Heart left ventricle (tissue), 16 donors: ENCODE data around the gene SSBP2. TPM values are rescaled to one million over a fixed set of nuclear protein-coding genes. Genes with fewer than 3 reads are reported as not detected.
"Not testable (repeated sequence)": the region's sequence is repeated elsewhere in the genome, so short reads cannot be mapped to it uniquely, and the experiment has no call there.

Experiments
- ATAC-seq, 4 donors: fragments of 200-7000 bp; cut with Tn5 transposase; one replicate each; pipeline ENCODE4 v1.9.1; 2020 to 2022; ENCODE audit warnings: moderate library complexity in 4 of 4, mild to moderate bottlenecking in 3 of 4, moderate number of reproducible peaks in 1 of 4
- DNase-seq, 5 donors: peaks; one replicate each; pipeline ENCODE4 v3.0.0-alpha.2; 2020
- H3K27ac ChIP-seq, 12 donors: fragments of 200-600 bp; sonication (generic) in 4 of 12; one replicate each; pipeline versions ENCODE4 v1.5.0 to v1.8.0; 2016 to 2022; ENCODE audit warnings: mild to moderate bottlenecking in 2 of 12
- H3K27me3 ChIP-seq, 9 donors: fragments of 200-600 bp; sonication (generic) in 2 of 9; one replicate each; pipeline versions ENCODE4 v1.5.1 to v1.8.0; 2016 to 2022; ENCODE audit warnings: mild to moderate bottlenecking in 3 of 9
- H3K36me3 ChIP-seq, 9 donors: fragments of 200-600 bp; sonication (generic) in 2 of 9; one replicate each; pipeline versions ENCODE4 v1.5.0 to v1.8.0; 2018 to 2022; ENCODE audit warnings: mild to moderate bottlenecking in 2 of 9
- H3K4me1 ChIP-seq, 12 donors: fragments of 200-600 bp; sonication (generic) in 4 of 12; one replicate each; pipeline versions ENCODE4 v1.5.0 to v1.8.0; 2016 to 2022; ENCODE audit warnings: mild to moderate bottlenecking in 3 of 12
- H3K4me3 ChIP-seq, 12 donors: fragments of 200-600 bp; sonication (generic) in 4 of 12; one replicate each; pipeline versions ENCODE4 v1.5.0 to v1.8.0; 2017 to 2022; ENCODE audit warnings: mild to moderate bottlenecking in 9 of 12, moderate library complexity in 4 of 12
- H3K9me3 ChIP-seq, 12 donors: fragments of 200-600 bp; sonication (generic) in 4 of 12; one replicate each; pipeline versions ENCODE4 v1.5.0 to v1.8.0; 2016 to 2022; ENCODE audit warnings: mild to moderate bottlenecking in 1 of 12
- CTCF ChIP-seq, 12 donors: fragments of 200-600 bp; sonication (generic) in 4 of 12; IDR thresholded peaks; one replicate each; pipeline versions ENCODE4 v1.5.0 to v1.8.0; 2018 to 2022; ENCODE audit warnings: antibody characterized with exemption in 12 of 12, mild to moderate bottlenecking in 5 of 12
- POLR2A ChIP-seq, 2 donors: fragments of 450-650 bp; IDR thresholded peaks; one replicate each; pipeline ENCODE4 v1.6.1; 2017; ENCODE audit warnings: antibody characterized with exemption in 2 of 2, mild to moderate bottlenecking in 2 of 2, moderate library complexity in 2 of 2
- WGBS, 4 donors: extraction: QIAGEN DNeasy Blood & Tissue Kit in 2 of 4; methylation state at CpG; one replicate each; pipeline versions ENCODE4 v1.1.5 to v1.1.7; 2013 to 2018; 5-methylcytosine and 5-hydroxymethylcytosine counted together
- intact Hi-C, 10 donors: fragments of 100-400 bp; cut with DNase I; formaldehyde crosslinking; loops; one replicate each; pipeline versions ENCODE4 v1.11.1 to v1.14.2; 2022
- polyA plus RNA-seq, 2 donors: library from polyadenylated mRNA; stranded (reverse); fragments of 200-250 nt; gene quantifications; one replicate each; pipeline ENCODE4 v1.2.3, GENCODE V29; 2013
- total RNA-seq, 9 donors: library from RNA; depleted of rRNA in 2 of 9; stranded (reverse); fragments of >200 nt in 2 of 9; fragmentation: NEBNext Ultra II Directional in 3 of 9; extraction: Animal tissue kit (Norgen Biotek cat#: 25700) in 3 of 9; gene quantifications; one replicate each; pipeline versions ENCODE4 v1.1.0 to v1.2.4, GENCODE V29; 2016 to 2023
- donor health status: ischemic (EF 13 %, LVEDD 7.1; RV severe dilation, severe dysfunction).
- donor health status: healthy with polysubstance abuse.
- donor health status: DM: no; HTN: yes; CAD: no.
- donor health status: DM: no; HTN: no; CAD: no.
- donor health status: ischemic (EF 25% LVEDD 6.9; RV normal size, moderate dysfunction).
- donor health status: ischemic (EF 25% LVEDD 5.7; RV mildly dilated, moderate dysfunction).
- donor health status: healthy.
- donor health status: DM: yes; HTN: yes; CAD: no.
- donor health status: ischemic (EF 35%, LVEDD 5.7; RV mildly dilated, moderate dysfunction).
- donor health status: nonischemic (EF 11% LVEDD 7.7; RV severe dilation, severe dysfunction).
- donor health status: DM: yes; HTN: yes; CAD: no.
- donor health status: PGD.
- donor health status: ischemic (EF 29% LVEDD 5.4; RV normal size, mild dysfunction).
- donor health status: nonischemic (EF 23%, LVEDD 6.1; RV moderate dilation, normal function).

SSBP2 gene
- total and polyA plus RNA-seq, 11 donors, result 25.6 to 98.1 (median 50.7) TPM

- intact Hi-C loops, result no loop called here
- no peaks in the 10 kb centered on the region for H3K36me3 ChIP-seq
- 41 to 61% (median 49%) methylated on average over 2 of the region's 2 CpGs for WGBS, 4 donors
- no peak overlapping the region for H3K27ac ChIP-seq
- ATAC-seq, result no peak
- H3K9me3 ChIP-seq, result no peaks in the 10 kb centered on the region
- H3K4me3 ChIP-seq, result no peak overlapping the region
- DNase-seq, result no peak
- H3K4me1 ChIP-seq, result peaks cover 0 to 9% (median 0%) of the 10 kb centered on the region in 12 donors
- TF ChIP-seq POLR2A (IDR thresholded peaks at IDR 0.05) (no peak), CTCF (IDR thresholded peaks at IDR 0.05) (no peak)
- H3K27me3 ChIP-seq, result no peaks in the 10 kb centered on the region
These were observed 268.3 kb downstream of the SSBP2 start for GRCh38 chr5:81482595-81482994.

DNA sequence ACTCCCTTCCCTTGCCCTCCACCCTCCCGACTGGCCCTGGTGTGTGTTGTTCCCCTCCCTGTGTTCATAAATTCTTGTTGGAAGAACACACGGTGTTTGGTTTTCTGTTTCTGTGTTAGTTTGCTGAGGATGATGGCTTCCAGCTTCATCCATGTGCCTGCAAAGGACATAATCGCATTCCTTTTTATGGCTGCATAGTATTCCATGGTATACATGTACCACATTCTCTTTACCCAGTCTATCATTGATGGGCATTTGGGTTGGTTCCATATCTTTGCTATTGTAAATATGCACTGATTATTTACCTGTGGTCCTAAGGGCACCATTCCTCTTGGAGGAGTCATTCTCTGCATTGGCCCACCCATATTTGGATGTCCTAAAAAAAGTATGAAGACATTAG is 277.5 kb downstream of the SSBP2 start:
- H3K4me3 ChIP-seq, H3K27me3 ChIP-seq, DNase-seq, ATAC-seq, H3K27ac ChIP-seq, H3K4me1 ChIP-seq, H3K9me3 ChIP-seq, intact Hi-C loops: not testable (repeated sequence)
- 96 to 99% (median 97%) methylated on average over 3 of the region's 3 CpGs for WGBS, 4 donors
- H3K36me3 ChIP-seq, result peaks cover 0 to 42% (median 23%) of the 10 kb centered on the region in 9 donors

DNA sequence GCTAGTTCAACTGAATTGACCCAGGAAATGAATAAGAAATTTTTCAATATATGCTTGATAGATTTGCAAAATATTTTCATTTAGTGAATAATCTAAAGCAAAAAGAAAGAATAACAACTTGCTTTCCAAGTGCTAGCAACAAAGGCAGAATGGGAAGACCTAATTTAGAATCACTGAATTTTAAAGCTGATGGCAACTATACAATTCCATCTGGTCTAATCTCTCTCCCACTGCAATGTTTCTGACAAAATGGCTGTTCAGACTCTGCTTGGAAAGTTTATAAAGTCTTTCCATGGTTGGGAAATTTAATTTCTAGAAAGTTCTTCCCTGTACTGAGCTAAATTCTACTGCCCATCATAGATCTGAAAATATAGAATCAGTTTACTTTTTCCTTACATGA is 281.2 kb downstream of the SSBP2 start:
- ATAC-seq, result no peak
- peaks cover 0 to 59% (median 23%) of the 10 kb centered on the region in 9 donors for H3K36me3 ChIP-seq

DNA sequence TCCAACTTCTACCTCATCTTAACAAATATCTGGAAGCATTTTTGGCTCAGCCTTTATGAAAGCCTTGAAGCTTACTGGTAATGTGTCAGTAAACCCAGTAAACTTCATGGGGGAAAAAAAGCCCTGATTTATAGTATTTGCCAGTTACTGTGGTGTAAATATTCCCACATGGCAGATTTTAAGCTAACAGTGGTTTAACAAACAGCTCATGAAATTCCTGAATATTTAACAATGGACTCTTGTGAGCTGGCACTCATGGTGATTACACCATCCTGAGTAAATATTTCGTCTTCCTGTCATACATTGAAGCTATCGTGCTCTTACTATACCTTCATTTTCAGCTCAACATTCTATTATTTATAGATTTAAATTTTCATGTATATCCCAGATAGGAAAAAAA is 300.0 kb downstream of the SSBP2 start:
- no peak for DNase-seq
- Histone ChIP-seq H3K36me3 (peaks cover 0 to 37% (median 10%) of the 10 kb centered on the region in 9 donors), H3K27ac (no peak overlapping the region), H3K4me1 (no peaks in the 10 kb centered on the region), H3K9me3 (no peaks in the 10 kb centered on the region), H3K4me3 (no peak overlapping the region), H3K27me3 (no peaks in the 10 kb centered on the region)
- ATAC-seq, result no peak
- intact Hi-C loops, result no loop called here
- 84 to 89% (median 87%) methylated on average over 2 of the region's 2 CpGs for whole genome bisulfite sequencing, 4 donors
- no peak for TF ChIP-seq CTCF (IDR thresholded peaks at IDR 0.05)
- TF ChIP-seq POLR2A (IDR thresholded peaks at IDR 0.05), result no peak

More for the DNA sequence above, 281.2 kb downstream of the SSBP2 start:
- intact Hi-C loops, result no loop called here
- Histone ChIP-seq H3K4me3 (no peak overlapping the region), H3K27me3 (no peaks in the 10 kb centered on the region), H3K27ac (no peak overlapping the region), H3K9me3 (peaks cover 0 to 5% (median 0%) of the 10 kb centered on the region in 12 donors), H3K4me1 (no peaks in the 10 kb centered on the region)
- no peak for TF ChIP-seq CTCF (IDR thresholded peaks at IDR 0.05)
- TF ChIP-seq POLR2A (IDR thresholded peaks at IDR 0.05), result no peak
- DNase-seq, result no peak

DNA sequence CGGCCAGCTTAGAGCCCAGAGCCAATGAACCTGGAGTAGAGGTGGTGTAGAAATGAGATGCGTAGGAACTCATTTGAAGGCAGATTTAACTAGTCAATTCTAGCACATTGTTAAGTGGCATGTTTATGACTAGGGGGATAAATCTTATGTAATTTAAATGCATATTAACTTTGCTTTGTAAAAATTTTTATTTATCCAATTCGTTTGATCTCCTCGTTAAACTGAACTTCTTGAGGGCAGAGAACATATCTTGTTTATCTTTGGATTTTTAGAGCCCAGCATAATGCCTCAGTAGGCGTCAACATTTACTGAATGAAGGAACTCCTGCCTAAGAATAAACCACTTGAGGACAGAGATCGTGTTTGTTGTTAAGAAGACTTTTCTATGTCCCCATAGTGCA is 315.9 kb downstream of the SSBP2 start:
- Histone ChIP-seq H3K4me1 (no peaks in the 10 kb centered on the region), H3K36me3 (peaks cover 0 to 19% (median 0%) of the 10 kb centered on the region in 9 donors), H3K27ac (no peak overlapping the region), H3K9me3 (no peaks in the 10 kb centered on the region), H3K4me3 (no peak overlapping the region), H3K27me3 (no peaks in the 10 kb centered on the region)
- no peak for DNase-seq
- WGBS, 4 donors, result 84 to 89% (median 88%) methylated on average over 6 of the region's 6 CpGs
- no peak for ATAC-seq
- intact Hi-C loops, result no loop called here
- TF ChIP-seq POLR2A (IDR thresholded peaks at IDR 0.05), result no peak
